Choroid plexus epithelial cell (primary cell): ENCODE measurements around the gene AKAP3.

Source experiments
- DNase-seq: peaks from one replicate; pipeline ENCODE4 v3.0.0-alpha.2; 2010; ENCODE audit warnings: low read depth
- H3K4me3 ChIP-seq: 2 replicates; pipeline ENCODE4 v1.5.1; 2011; ENCODE audit warnings: low read depth, mild to moderate bottlenecking, control low read depth, low read length, moderate library complexity
- TF ChIP-seq, protein P1 (sequence below): conservative IDR thresholded peaks from 2 replicates; pipeline ENCODE4 v1.5.1; 2011; ENCODE audit warnings: low read depth, mild to moderate bottlenecking, control low read depth, inconsistent platforms, low read length, moderate library complexity

The AKAP3 gene

GRCh38 chr12:4653691-4654090 is 4.8 kb upstream of the AKAP3 start:
- TF ChIP-seq, protein P1, sequence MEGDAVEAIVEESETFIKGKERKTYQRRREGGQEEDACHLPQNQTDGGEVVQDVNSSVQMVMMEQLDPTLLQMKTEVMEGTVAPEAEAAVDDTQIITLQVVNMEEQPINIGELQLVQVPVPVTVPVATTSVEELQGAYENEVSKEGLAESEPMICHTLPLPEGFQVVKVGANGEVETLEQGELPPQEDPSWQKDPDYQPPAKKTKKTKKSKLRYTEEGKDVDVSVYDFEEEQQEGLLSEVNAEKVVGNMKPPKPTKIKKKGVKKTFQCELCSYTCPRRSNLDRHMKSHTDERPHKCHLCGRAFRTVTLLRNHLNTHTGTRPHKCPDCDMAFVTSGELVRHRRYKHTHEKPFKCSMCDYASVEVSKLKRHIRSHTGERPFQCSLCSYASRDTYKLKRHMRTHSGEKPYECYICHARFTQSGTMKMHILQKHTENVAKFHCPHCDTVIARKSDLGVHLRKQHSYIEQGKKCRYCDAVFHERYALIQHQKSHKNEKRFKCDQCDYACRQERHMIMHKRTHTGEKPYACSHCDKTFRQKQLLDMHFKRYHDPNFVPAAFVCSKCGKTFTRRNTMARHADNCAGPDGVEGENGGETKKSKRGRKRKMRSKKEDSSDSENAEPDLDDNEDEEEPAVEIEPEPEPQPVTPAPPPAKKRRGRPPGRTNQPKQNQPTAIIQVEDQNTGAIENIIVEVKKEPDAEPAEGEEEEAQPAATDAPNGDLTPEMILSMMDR, result no peak
- no peak overlapping the region for H3K4me3 ChIP-seq
- no peak for DNase-seq

DNA sequence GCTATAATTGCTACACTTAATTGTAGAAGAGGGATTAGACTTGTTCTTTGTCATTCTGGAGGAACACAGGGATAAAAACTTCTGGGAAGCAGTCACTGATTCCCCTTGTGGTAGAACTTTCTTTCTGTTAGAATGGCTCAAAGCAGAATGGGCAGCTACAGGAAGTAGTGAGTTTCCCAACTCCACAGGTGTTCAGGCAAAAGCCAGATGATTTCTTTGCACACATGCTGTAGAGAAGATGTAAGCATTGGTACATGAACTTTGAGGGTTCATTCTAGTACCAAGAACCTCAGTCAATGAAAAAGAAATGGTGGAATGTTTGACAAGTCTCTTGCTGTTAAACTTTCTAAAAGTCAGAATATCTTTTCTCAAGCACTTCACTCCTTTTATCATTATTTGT is 4.4 kb upstream of the AKAP3 start:
- H3K4me3 ChIP-seq, result no peak overlapping the region
- peak; percentile 18 for DNase-seq
- TF ChIP-seq, protein P1, result no peak

DNA sequence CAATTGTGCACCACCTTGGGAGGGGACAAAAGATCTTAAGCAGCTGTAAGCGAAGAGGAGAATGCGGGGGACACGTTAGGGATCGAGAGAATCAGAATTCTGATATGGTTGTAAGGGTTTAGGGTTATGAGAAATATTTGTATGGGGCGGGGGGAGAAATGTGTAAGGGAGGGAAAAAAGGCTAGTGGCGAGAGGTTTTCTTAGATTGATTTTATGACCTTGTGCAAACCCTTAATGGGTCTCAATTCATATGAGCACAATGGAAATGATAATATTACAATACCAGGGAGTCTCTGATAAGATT is 459 bp upstream of the AKAP3 start:
- DNase-seq, result no peak
- peak overlapping the region; percentile 74 for H3K4me3 ChIP-seq
- TF ChIP-seq, protein P1, result no peak

DNA sequence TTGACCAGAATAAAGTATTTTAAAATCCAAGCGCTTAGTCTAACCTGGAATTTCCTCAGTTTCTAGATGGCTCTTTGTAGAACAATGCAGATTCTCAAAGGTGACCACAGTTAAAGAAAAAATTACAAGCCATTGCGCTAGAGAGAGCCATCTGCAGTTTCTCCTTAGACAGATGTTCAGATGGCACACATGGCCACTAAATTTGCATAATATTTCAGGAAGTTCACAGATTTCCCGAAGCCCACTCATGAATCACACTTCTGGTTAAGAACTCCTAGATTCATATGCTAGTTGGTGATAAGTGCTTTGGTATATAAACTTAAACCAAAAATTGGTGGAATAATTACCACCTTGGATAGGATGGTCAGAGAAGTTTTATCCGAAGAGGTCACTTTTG is 749 bp downstream of the AKAP3 start:
- TF ChIP-seq, protein P1, result no peak
- peak overlapping the region; percentile 74 for H3K4me3 ChIP-seq
- peak; percentile 4 for DNase-seq

GRCh38 chr12:4645023-4645422 is 3.8 kb downstream of the AKAP3 start:
- DNase-seq, result no peak
- TF ChIP-seq, protein P1, result no peak
- H3K4me3 ChIP-seq, result no peak overlapping the region

DNA sequence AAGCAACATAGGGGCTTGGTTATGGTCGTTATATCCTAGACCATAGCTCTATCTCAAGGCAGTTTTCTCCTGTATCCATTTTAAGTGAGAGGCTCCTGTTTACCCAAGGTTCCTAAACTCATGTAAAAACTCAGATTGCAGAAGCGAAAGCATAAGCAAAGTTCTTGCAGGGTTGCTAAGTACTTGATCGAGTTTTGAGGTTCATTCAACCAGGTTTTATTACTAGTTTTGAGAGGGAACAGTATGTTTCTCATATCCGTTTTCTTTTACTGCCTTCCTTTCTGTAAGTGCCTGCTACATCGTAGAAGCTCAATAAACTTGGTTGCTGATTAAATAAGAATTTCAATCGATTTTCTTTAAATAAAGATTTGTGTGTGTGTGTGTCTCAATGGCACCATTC is 5.1 kb downstream of the AKAP3 start:
- H3K4me3 ChIP-seq, result no peak overlapping the region
- DNase-seq, result no peak
- TF ChIP-seq, protein P1, result no peak

GRCh38 chr12:4630262-4630661 is 18.6 kb downstream of the AKAP3 start:
- no peak for DNase-seq
- no peak overlapping the region for H3K4me3 ChIP-seq
- TF ChIP-seq, protein P1, result no peak
